Spleen (tissue), 11 donors: ENCODE measurements around the gene TTC34. TPM values are rescaled to one million over a fixed set of nuclear protein-coding genes. Genes with fewer than 3 reads are reported as not detected.

Experiments
- DNase-seq: peaks from one replicate; pipeline ENCODE4 v3.0.0-alpha.2; 2020
- H3K27ac ChIP-seq, 8 donors: fragments of 200-600 bp; sonication (generic) in 7 of 8; 1 replicate in 4 of 8; 2 replicates in 4 of 8; pipeline versions ENCODE4 v1.5.0 to v1.8.0; 2016 to 2021; ENCODE audit warnings: inconsistent platforms in 4 of 8, mild to moderate bottlenecking in 4 of 8, moderate library complexity in 1 of 8
- H3K27me3 ChIP-seq, 7 donors: fragments of 200-600 bp; sonication (generic) in 6 of 7; replicated peaks in 1 of 7; 1 replicate in 4 of 7; 2 replicates in 3 of 7; pipeline versions ENCODE4 v1.5.0 to v1.8.0; 2016 to 2021; ENCODE audit warnings: inconsistent platforms in 3 of 7, mild to moderate bottlenecking in 1 of 7
- H3K36me3 ChIP-seq, 6 donors: fragments of 200-600 bp; sonication (generic) in 5 of 6; 1 replicate in 4 of 6; 2 replicates in 2 of 6; pipeline versions ENCODE4 v1.5.0 to v1.8.0; 2016 to 2021; ENCODE audit warnings: inconsistent platforms in 2 of 6
- H3K4me1 ChIP-seq, 6 donors: fragments of 200-600 bp; sonication (generic) in 5 of 6; 1 replicate in 3 of 6; 2 replicates in 3 of 6; pipeline versions ENCODE4 v1.5.0 to v1.8.0; 2016 to 2021; ENCODE audit warnings: inconsistent platforms in 3 of 6
- H3K4me3 ChIP-seq, 8 donors: fragments of 200-600 bp; sonication (generic) in 7 of 8; 1 replicate in 4 of 8; 2 replicates in 4 of 8; pipeline versions ENCODE4 v1.5.0 to v1.8.0; 2016 to 2021; ENCODE audit warnings: inconsistent platforms in 4 of 8, mild to moderate bottlenecking in 4 of 8, moderate library complexity in 2 of 8
- H3K9me3 ChIP-seq, 8 donors: fragments of 200-600 bp; sonication (generic) in 7 of 8; 1 replicate in 4 of 8; 2 replicates in 4 of 8; pipeline versions ENCODE4 v1.5.0 to v1.8.0; 2016 to 2021; ENCODE audit warnings: inconsistent platforms in 4 of 8
- POLR2A ChIP-seq, 3 donors: fragments of 450-650 bp; IDR thresholded peaks; one replicate each; pipeline ENCODE4 v1.5.1; 2017; ENCODE audit warnings: antibody characterized with exemption in 3 of 3, mild to moderate bottlenecking in 1 of 3
- POLR2AphosphoS5 ChIP-seq, 3 donors: sonication (generic); formaldehyde crosslinking; IDR thresholded peaks; one replicate each; pipeline ENCODE4 v1.5.1; 2017; ENCODE audit warnings: antibody characterized with exemption in 3 of 3
- WGBS, 5 donors: extraction: QIAGEN DNeasy Blood & Tissue Kit in 3 of 5; methylation state at CpG; one replicate each; pipeline versions ENCODE4 v1.1.5 to v1.1.7; 2013 to 2018; 5-methylcytosine and 5-hydroxymethylcytosine counted together
- intact Hi-C: fragments of 100-400 bp; cut with DNase I; formaldehyde crosslinking; loops from one replicate; pipeline ENCODE4 v1.15.0; 2023; ENCODE audit warnings: low total_unique reads
- polyA plus RNA-seq, 3 donors: library from polyadenylated mRNA; stranded (reverse); fragments of 200-250 nt; gene quantifications; one replicate each; pipeline ENCODE4 v1.2.1, GENCODE V29; 2013
- total RNA-seq, 7 donors: library from RNA; depleted of rRNA in 3 of 7; stranded (reverse); fragments of >200 nt in 3 of 7; fragmentation: NEBNext Ultra II Directional in 4 of 7; extraction: Animal tissue kit (Norgen Biotek cat#: 25700) in 4 of 7; gene quantifications; one replicate each; pipeline versions ENCODE4 v1.1.0 to v1.2.1, GENCODE V29; 2016 to 2021
- TF ChIP-seq, protein P1 (sequence below), 11 experiments: fragments of 200-600 bp in 7 of 11; fragments of 450-650 bp in 4 of 11; sonication (generic) in 4 of 11; IDR thresholded peaks in 8 of 11; conservative IDR thresholded peaks in 3 of 11; 1 replicate in 7 of 11; 2 replicates in 4 of 11; pipeline versions ENCODE4 v1.4.0 to v1.8.0; 2016 to 2021; ENCODE audit warnings: antibody characterized with exemption in 11 of 11, inconsistent platforms in 4 of 11, mild to moderate bottlenecking in 1 of 11
- donor health status: healthy with polysubstance abuse.
- donor health status: DM: no; HTN: no; CAD: no; lungs with moderate emphysema.
- donor health status: DM: no; HTN: no; CAD: no.
- donor health status: Bipolar disorder and iron deficiency.
- donor health status: healthy.
- donor health status: DM: no; HTN: no; CAD: no.
- donor health status: DM: yes; HTN: yes; CAD: no.

The TTC34 gene
- total and polyA plus RNA-seq, 10 donors, result 0.09 to 2.8 (median 1.4) TPM

DNA sequence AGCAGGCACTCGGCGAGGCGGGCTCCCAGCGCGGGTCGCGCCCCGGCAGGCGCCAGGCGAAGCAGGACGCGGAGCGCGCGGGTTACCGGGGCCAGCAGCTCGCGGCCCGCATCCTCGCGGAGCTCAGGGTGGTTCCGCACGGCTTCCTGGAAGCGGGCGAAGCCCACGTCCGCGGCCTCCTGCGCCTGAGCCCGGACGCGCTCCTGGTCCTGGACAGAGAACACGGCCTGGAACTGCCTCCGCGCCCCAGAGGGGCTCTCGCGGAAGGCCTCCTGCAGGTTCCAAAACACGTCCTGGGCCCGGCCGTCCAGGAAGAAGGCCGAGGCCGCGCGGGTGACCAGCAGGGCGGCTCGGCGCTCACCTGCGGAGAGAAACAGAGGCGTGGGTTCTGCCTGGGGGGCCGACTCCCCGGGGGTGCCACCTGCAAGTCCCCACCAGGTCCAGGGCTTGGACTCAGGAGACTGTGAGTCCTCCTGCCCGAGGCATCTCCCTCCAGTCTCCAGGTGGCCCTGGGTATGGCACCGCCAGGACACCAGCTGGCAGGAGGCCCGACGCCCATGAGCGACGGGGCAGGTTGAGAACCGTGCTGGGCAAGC, 11.4 kb downstream of the TTC34 start:
- peak; percentile 61 for DNase-seq
- WGBS, 5 donors, result 18 to 26% (median 24%) methylated on average over 27 to 58 of the region's 58 CpGs
- H3K27me3 ChIP-seq, result peaks cover 4 to 91% (median 48%) of the 10 kb centered on the region in 7 donors
- H3K36me3 ChIP-seq, result no peaks in the 10 kb centered on the region
- TF ChIP-seq, protein P1, sequence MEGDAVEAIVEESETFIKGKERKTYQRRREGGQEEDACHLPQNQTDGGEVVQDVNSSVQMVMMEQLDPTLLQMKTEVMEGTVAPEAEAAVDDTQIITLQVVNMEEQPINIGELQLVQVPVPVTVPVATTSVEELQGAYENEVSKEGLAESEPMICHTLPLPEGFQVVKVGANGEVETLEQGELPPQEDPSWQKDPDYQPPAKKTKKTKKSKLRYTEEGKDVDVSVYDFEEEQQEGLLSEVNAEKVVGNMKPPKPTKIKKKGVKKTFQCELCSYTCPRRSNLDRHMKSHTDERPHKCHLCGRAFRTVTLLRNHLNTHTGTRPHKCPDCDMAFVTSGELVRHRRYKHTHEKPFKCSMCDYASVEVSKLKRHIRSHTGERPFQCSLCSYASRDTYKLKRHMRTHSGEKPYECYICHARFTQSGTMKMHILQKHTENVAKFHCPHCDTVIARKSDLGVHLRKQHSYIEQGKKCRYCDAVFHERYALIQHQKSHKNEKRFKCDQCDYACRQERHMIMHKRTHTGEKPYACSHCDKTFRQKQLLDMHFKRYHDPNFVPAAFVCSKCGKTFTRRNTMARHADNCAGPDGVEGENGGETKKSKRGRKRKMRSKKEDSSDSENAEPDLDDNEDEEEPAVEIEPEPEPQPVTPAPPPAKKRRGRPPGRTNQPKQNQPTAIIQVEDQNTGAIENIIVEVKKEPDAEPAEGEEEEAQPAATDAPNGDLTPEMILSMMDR (IDR thresholded peaks at IDR 0.05 in 8 of 11, conservative IDR thresholded peaks at IDR 0.05 in 3 of 11), result no peak
- TF ChIP-seq POLR2AphosphoS5 (IDR thresholded peaks at IDR 0.05), result no peak
- no peak for TF ChIP-seq POLR2A (IDR thresholded peaks at IDR 0.05)
- intact Hi-C loops, result loop anchor here (5.0 kb wide), 1 partner anchor 373 kb away; no protein-coding TSS in a partner anchor
- H3K4me1 ChIP-seq, result peaks cover 0 to 26% (median 5%) of the 10 kb centered on the region in 6 donors
- no peak overlapping the region for H3K4me3 ChIP-seq
- H3K9me3 ChIP-seq, result peaks cover 0 to 41% (median 39%) of the 10 kb centered on the region in 8 donors
- no peak overlapping the region for H3K27ac ChIP-seq

DNA sequence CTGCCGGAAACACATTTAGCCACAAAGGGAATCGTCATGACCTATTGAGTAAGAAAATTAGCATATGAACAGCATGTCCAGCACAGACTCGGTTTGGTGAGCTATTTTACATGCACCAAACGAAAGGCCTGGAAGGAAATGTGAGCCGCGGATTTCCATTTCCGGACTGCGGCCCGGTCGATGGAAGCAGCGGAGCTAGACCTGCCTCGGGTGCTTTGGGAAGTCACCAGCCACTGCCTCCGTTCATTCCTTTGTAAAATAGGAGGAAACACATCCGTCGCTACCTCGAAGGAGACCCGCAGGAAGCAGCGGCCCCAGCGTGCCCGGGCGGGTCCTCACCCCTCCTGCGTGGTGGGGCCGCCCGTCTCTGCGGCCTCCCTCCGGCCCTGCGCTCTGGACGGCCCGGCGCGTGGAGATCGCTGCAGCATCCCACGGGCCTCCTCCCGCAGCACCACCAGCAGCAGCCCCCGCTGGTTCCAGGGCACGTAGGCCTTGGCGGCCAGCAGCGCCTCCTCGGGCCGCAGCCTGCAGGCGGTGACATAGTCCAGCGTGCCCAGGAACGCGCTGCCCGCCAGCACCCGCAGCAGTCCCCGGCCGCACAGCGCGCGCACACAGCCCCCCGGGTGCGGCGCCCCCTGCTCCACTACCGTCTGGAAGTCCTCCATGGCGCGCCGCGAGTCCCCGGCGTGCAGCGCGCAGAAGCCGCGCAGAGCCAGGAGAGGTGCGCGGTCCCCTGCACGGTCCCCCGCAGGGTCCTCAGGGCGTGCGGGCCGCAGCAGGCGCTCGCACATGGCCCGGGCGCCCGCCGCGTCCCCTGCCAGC, 12.1 kb downstream of the TTC34 start:
- Histone ChIP-seq H3K9me3 (peaks cover 0 to 34% (median 32%) of the 10 kb centered on the region in 8 donors), H3K4me1 (peaks cover 0 to 26% (median 5%) of the 10 kb centered on the region in 6 donors), H3K4me3 (no peak overlapping the region), H3K36me3 (no peaks in the 10 kb centered on the region), H3K27me3 (peaks cover 4 to 91% (median 48%) of the 10 kb centered on the region in 7 donors), H3K27ac (no peak overlapping the region)
- TF ChIP-seq, protein P1 (IDR thresholded peaks at IDR 0.05 in 8 of 11, conservative IDR thresholded peaks at IDR 0.05 in 3 of 11), result no peak
- TF ChIP-seq POLR2AphosphoS5 (IDR thresholded peaks at IDR 0.05) (no peak), POLR2A (IDR thresholded peaks at IDR 0.05) (no peak)
- peak; percentile 47 for DNase-seq
- intact Hi-C loops, result loop anchor here (5.0 kb wide), 1 partner anchor 372 kb away; no protein-coding TSS in a partner anchor
- 3 to 20% (median 5%) methylated on average over 29 to 79 of the region's 79 CpGs for WGBS, 5 donors

DNA sequence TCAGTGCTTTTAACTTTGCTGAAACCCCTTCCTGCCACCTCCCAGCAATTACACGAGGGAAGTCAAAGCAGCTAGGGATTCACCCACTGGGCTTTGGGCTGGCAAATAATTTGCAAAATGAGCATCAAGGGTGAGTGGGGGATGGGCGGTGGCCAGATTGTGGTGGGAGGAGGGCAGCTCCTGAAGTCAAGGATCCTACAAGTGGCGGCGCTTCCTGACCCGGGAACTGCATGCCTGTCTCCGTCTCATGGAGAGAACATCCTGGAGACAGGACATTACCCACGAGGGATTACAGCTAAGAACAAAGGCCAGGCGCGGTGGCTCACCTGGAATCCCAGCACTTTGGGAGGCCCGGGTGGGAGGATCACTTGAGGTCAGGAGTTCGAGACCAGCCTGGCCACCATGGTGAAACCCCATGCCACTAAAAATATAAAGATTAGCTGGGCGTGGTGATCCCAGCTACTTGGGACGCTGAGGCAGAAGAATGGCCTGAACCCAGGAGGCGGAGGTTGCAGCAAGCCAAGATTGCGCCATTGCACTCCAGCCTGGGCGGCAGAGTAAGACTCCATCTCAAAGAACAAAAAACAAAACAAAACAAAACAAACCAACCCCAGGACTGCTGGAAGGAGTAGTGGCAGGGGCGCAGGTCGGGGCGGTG, 12.9 kb downstream of the TTC34 start:
- peaks cover 0 to 27% (median 24%) of the 10 kb centered on the region in 8 donors for H3K9me3 ChIP-seq
- WGBS, 5 donors, result 43 to 55% (median 47%) methylated on average over 17 to 19 of the region's 19 CpGs
- H3K27me3 ChIP-seq, result peaks cover 4 to 85% (median 48%) of the 10 kb centered on the region in 7 donors
- no peak overlapping the region for H3K4me3 ChIP-seq
- H3K36me3 ChIP-seq, result no peaks in the 10 kb centered on the region
- no peak overlapping the region for H3K27ac ChIP-seq
- DNase-seq, result peak; percentile 35
- TF ChIP-seq, protein P1 (IDR thresholded peaks at IDR 0.05 in 8 of 11, conservative IDR thresholded peaks at IDR 0.05 in 3 of 11), result no peak
- TF ChIP-seq POLR2AphosphoS5 (IDR thresholded peaks at IDR 0.05), result no peak
- no peak for TF ChIP-seq POLR2A (IDR thresholded peaks at IDR 0.05)
- intact Hi-C loops, result loop anchor here (5.0 kb wide), 1 partner anchor 371 kb away; no protein-coding TSS in a partner anchor
- H3K4me1 ChIP-seq, result peaks cover 0 to 26% (median 5%) of the 10 kb centered on the region in 6 donors
